H7 (cell line): Measurements from ENCODE around the gene PDLIM1. TPM values are rescaled to one million over a fixed set of nuclear protein-coding genes. Genes with fewer than 3 reads are reported as not detected.

Experiments used
- DNase-seq: peaks from one replicate; pipeline ENCODE4 v3.0.0; 2012
- H3K27me3 ChIP-seq: 2 replicates; pipeline ENCODE4 v1.6.0; 2011; ENCODE audit warnings: mild to moderate bottlenecking, low read length; ENCODE audit not compliant: control insufficient read depth, insufficient read depth
- H3K36me3 ChIP-seq: replicated peaks from 2 replicates; pipeline ENCODE4 v1.5.1; 2011; ENCODE audit warnings: low read length; ENCODE audit not compliant: control insufficient read depth, insufficient read depth
- H3K4me3 ChIP-seq: 2 replicates; pipeline ENCODE4 v1.5.1; 2011; ENCODE audit warnings: low read depth, mild to moderate bottlenecking, control low read depth, low read length, moderate library complexity; ENCODE audit not compliant: insufficient read depth
- total RNA-seq: library from RNA; depleted of rRNA; stranded (reverse); fragments of >200 nt; shearing (Covaris generic); gene quantifications from 2 replicates; pipeline ENCODE4 v1.2.3, GENCODE V29; 2014

The PDLIM1 gene
- total RNA-seq, 1 experiment from 2014 or later: 32.4 TPM

DNA sequence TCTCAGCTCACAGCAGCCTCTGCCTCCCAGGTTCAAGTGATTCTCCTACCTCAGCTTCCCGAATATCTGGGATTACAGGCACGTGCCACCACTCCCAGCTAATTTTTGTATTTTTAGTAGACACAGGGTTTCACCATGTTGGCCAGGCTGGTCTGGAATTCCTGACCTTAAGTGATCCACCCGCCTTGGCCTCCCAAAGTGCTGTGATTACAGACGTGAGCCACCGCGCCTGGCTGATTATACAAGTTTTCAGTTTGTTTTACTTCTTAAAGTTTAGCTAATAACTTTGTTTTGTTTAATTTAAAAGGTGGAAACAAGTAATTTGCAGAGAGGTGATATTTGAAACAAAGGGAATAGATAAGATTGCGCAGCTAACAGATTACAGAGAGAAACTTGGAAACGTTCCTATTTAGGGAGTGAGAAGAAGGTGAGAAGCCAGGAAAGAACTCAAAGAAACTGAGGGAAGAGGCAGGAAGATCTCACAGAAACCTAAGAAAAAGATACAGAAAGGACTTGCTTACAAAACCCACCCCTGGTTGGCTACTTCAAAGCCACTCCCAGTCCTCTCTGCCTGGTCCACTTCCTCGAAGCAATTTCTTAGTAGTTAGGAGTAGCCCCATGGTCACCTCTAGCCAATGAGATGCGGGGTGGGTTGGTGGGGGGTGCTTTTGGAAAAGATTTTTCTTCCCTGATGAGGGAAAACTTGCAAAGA lies 15.0 kb upstream of the PDLIM1 start:
- H3K4me3 ChIP-seq: no peak overlapping the region
- no peak for DNase-seq
- no peaks in the 10 kb centered on the region for H3K27me3 ChIP-seq
- H3K36me3 ChIP-seq: no peaks in the 10 kb centered on the region

DNA sequence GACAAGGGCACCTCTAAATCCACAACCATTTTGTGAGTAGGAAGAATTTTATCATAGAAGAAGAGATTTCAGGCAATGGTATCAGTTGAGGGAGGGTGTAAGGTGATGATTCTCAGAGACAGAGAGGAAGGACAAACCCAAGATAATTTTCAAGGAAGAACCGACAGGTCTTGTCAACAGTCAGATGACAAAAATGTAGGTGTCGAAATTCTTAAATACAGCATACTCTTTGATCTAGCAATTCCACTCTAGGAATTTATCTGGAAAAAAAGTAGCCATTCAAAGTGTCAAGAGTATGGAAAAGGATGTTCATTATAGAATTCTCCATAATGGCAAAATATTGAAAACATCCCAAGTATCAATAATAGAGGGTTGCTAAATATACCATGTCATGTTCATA lies 14.2 kb upstream of the PDLIM1 start:
- no peak for DNase-seq
- H3K27me3 ChIP-seq: no peaks in the 10 kb centered on the region
- H3K36me3 ChIP-seq: no peaks in the 10 kb centered on the region
- no peak overlapping the region for H3K4me3 ChIP-seq

DNA sequence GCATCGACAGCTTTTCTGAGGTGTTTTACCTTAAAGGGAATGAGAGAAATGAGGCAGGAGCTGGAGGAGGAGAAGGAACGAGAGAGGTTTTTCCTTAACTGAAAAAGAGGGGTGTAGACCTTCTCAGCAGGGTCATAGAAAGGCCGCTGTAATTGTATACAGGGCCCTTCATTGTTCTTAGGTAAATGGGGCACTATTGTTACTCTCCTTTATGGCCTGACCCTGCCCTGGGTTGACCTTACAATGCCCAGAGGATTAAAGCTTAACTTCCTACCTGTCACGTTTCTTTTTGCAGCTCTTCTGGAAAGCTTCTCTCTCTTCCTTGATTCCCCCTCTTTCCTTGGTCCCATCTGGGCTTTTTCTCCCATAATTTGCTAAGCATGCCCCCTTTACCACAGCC lies 13.7 kb upstream of the PDLIM1 start:
- no peak overlapping the region for H3K4me3 ChIP-seq
- H3K36me3 ChIP-seq: no peaks in the 10 kb centered on the region
- no peak for DNase-seq
- no peaks in the 10 kb centered on the region for H3K27me3 ChIP-seq

GRCh38 chr10:95303950-95304349 lies 13.1 kb upstream of the PDLIM1 start:
- DNase-seq: no peak
- H3K4me3 ChIP-seq: no peak overlapping the region
- no peaks in the 10 kb centered on the region for H3K27me3 ChIP-seq
- H3K36me3 ChIP-seq: no peaks in the 10 kb centered on the region

DNA sequence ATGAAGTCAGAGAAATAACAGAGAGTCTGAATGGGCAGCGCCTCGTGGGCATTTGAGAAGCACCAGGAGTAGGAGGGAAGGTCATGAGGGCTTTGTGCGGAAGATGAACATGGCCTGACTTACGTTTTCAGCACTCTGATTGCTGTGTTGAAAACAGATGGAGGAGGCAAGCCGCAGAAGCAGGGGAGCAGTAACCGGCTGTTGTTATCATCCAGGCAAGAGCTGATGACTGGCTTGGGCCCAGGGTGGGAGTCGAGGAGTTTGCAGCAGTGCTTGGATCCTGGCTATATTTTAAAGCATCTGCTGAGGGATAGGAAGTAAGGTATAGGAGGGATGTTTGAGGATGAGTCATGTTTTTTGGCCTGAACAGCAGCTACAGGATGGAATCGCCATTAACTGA lies 12.7 kb upstream of the PDLIM1 start:
- no peaks in the 10 kb centered on the region for H3K36me3 ChIP-seq
- H3K4me3 ChIP-seq: no peak overlapping the region
- DNase-seq: no peak
- H3K27me3 ChIP-seq: no peaks in the 10 kb centered on the region

GRCh38 chr10:95300022-95300539 lies 9.3 kb upstream of the PDLIM1 start:
- H3K4me3 ChIP-seq: no peak overlapping the region
- peaks cover 13% of the 10 kb centered on the region for H3K27me3 ChIP-seq
- H3K36me3 ChIP-seq: no peaks in the 10 kb centered on the region
- no peak for DNase-seq

- DNase-seq: no peak
- H3K36me3 ChIP-seq: no peaks in the 10 kb centered on the region
- H3K4me3 ChIP-seq: no peak overlapping the region
- peaks cover 19% of the 10 kb centered on the region for H3K27me3 ChIP-seq
Observed at GRCh38 chr10:95297402-95297801, 6.6 kb upstream of the PDLIM1 start.

DNA sequence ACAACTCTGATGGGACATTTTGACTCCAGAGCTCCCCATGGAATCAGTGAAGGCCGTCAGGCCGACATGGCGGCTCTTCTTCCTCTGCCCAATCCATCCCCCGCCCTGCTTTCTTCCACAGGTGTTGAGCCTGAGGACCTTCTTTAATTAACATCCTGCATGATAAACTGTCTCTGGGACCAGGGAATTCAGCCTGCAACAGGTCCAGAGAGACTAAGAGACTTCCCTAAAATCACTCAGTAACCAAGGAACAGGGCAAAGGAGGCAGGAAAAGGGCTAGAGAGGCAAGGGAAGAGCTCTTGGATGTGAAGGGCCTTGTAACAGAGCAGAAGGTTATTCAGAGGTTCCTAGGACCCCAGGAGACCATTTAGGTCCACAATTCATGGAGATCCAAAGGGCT lies 6.0 kb upstream of the PDLIM1 start:
- Histone ChIP-seq H3K36me3 (no peaks in the 10 kb centered on the region), H3K27me3 (peaks cover 19% of the 10 kb centered on the region), H3K4me3 (no peak overlapping the region)
- DNase-seq: no peak

GRCh38 chr10:95295031-95295755 lies 4.4 kb upstream of the PDLIM1 start:
- Histone ChIP-seq H3K36me3 (no peaks in the 10 kb centered on the region), H3K27me3 (peaks cover 24% of the 10 kb centered on the region), H3K4me3 (peak overlapping the region; percentile 34; the same call in 1 of the 2 replicates)
- peak; percentile 62 for DNase-seq

- DNase-seq: no peak
- Histone ChIP-seq H3K27me3 (peaks cover 29% of the 10 kb centered on the region), H3K4me3 (no peak overlapping the region), H3K36me3 (no peaks in the 10 kb centered on the region)
Observed at GRCh38 chr10:95293631-95294030, 2.8 kb upstream of the PDLIM1 start.

DNA sequence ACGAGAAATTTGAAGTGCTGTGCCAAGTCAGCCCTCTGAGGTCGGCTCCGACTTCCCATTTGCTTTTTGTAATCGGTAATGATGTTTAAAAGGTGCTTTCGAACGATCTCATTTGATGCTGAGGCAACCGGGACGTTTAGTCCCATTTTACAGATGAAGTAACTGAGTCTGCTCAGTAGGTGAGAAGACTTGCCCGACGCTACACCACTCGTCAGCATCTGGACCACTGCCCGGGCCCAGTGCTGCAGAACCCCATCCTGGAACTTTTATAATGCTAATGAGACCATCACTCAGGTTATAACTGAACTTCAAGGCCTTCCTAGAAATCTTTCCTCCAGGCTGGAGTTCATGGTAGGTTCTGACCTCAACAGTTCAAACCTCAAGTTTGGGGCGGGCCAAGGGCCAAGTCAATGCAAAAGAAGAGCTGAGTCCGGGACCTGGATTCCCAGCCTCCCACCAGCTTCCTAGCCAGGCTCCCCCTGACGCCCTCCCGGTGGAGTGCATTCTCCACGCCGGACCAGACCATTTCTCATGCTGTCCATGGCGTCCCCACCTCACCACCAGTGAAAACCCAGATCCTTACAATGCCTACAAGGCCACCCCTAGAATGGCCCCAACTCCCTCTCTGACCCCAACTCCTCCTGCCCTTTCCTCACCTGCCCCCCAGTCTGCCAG lies 699 bp upstream of the PDLIM1 start:
- Histone ChIP-seq H3K4me3 (peak overlapping the region; percentile 96), H3K27me3 (peaks cover 29% of the 10 kb centered on the region), H3K36me3 (peaks cover 3% of the 10 kb centered on the region; the same call in 1 of the 2 replicates)
- peak; percentile 43 for DNase-seq

DNA sequence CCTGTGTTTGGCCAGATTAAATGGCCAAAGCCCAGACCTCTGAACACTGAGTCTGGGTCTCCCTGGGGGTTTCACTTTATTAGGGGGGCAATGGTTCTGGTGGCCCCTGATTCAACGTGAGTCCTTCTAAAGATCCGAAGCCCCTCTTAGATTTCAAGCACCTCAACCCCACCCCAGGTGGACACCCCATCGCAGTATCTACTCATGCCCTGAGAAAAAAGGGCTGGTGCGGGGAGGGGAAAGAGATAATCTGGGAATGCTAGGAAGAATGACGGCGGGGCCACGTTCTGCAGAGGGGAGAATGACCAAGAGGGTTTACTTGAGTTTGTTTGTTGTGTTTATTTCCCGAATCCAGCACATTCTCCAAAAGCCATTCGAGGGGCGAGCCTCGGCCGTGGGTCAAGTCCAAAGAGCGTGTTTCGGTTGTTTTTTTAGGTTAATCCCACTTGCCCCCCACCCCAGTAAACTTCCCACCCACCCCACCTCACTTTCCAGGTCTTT lies 832 bp downstream of the PDLIM1 start:
- DNase-seq: peak; percentile 32
- H3K27me3 ChIP-seq: peaks cover 15% of the 10 kb centered on the region
- H3K4me3 ChIP-seq: peak overlapping the region; percentile 96
- peaks cover 3% of the 10 kb centered on the region; the same call in 1 of the 2 replicates for H3K36me3 ChIP-seq

GRCh38 chr10:95289003-95289920 lies 1.5 kb downstream of the PDLIM1 start:
- DNase-seq: peak; percentile 58
- peaks cover 3% of the 10 kb centered on the region; the same call in 1 of the 2 replicates for H3K36me3 ChIP-seq
- peaks cover 10% of the 10 kb centered on the region for H3K27me3 ChIP-seq
- H3K4me3 ChIP-seq: peak overlapping the region; percentile 96

DNA sequence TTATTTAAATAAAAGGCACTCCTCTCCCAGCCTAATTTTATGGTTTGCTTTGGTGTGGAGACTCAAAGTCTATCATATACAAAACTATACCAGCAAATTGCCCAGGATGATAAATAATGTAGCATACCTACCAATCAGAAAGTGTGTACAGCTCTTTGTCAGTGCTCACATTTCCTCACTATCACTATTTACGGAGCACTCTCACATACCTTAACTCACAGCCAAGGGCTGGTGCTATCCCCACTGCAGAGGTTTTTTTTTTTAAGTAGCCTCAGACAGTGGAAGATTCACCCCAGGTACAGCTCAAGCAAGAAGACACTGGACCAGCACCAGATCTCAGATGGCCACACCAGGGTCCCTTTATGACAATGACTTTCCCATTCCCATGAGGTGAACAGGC lies 2.5 kb downstream of the PDLIM1 start:
- Histone ChIP-seq H3K36me3 (peaks cover 3% of the 10 kb centered on the region; the same call in 1 of the 2 replicates), H3K4me3 (no peak overlapping the region), H3K27me3 (peaks cover 10% of the 10 kb centered on the region)
- no peak for DNase-seq
